Measurements from ENCODE around the gene PPARG. TPM values are rescaled to one million over a fixed set of nuclear protein-coding genes. Genes with fewer than 3 reads are reported as not detected.

The PPARG gene
- total RNA-seq, 4 donors from 2014 or later: 199 to 374 (median 218) TPM

GRCh38 chr3:12371525-12372140 is 82.8 kb downstream of the PPARG start:
- TF ChIP-seq CTCF (IDR thresholded peaks at IDR 0.05): no peak
- DNase-seq (ENCODE audit: low spot score) (no peak), ATAC-seq (ENCODE audit: low FRiP score) (no peak)

GRCh38 chr3:12372741-12373280 is 83.9 kb downstream of the PPARG start:
- no peak for TF ChIP-seq CTCF (IDR thresholded peaks at IDR 0.05)
- ATAC-seq (ENCODE audit: low FRiP score): no peak
- DNase-seq (ENCODE audit: low spot score): no peak

GRCh38 chr3:12375572-12375971 is 86.7 kb downstream of the PPARG start:
- no peak for ATAC-seq (ENCODE audit: low FRiP score)
- DNase-seq (ENCODE audit: low spot score): no peak

GRCh38 chr3:12379640-12380429 is 91.0 kb downstream of the PPARG start:
- ATAC-seq (ENCODE audit: low FRiP score) (no peak), DNase-seq (ENCODE audit: low spot score) (no peak)
- TF ChIP-seq CTCF (IDR thresholded peaks at IDR 0.05): no peak

More at GRCh38 chr3:12375572-12375971, 86.7 kb downstream of the PPARG start:
- no peak for TF ChIP-seq CTCF (IDR thresholded peaks at IDR 0.05)

- ATAC-seq (ENCODE audit: low FRiP score) (no peak), DNase-seq (ENCODE audit: low spot score) (no peak)
- no peak for TF ChIP-seq CTCF (IDR thresholded peaks at IDR 0.05)
These were observed 91.6 kb downstream of the PPARG start for GRCh38 chr3:12380461-12380860.

- no peak for TF ChIP-seq CTCF (IDR thresholded peaks at IDR 0.05)
- no peak for ATAC-seq (ENCODE audit: low FRiP score)
- no peak for DNase-seq (ENCODE audit: low spot score)
These were observed 92.3 kb downstream of the PPARG start for GRCh38 chr3:12381199-12381598.

Measured in omental fat pad (tissue), 4 donors.